Right atrium auricular region (tissue), 2 donors: ENCODE data around the gene LINC01488. TPM values are rescaled to one million over a fixed set of nuclear protein-coding genes. Genes with fewer than 3 reads are reported as not detected.

Experiments
- DNase-seq: peaks from one replicate; pipeline ENCODE4 v3.0.0-alpha.2; 2019; ENCODE audit warnings: low spot score
- H3K27ac ChIP-seq, 2 donors: fragments of 200-600 bp; sonication (generic); 1 replicate in 1 of 2; 2 replicates in 1 of 2; pipeline ENCODE4 v1.5.1; 2016 to 2019
- H3K27me3 ChIP-seq, 2 donors: fragments of 200-600 bp; sonication (generic); one replicate each; pipeline versions ENCODE4 v1.5.1 to v1.6.0; 2017 to 2019
- H3K36me3 ChIP-seq: fragments of 200-600 bp; sonication (generic); one replicate; pipeline ENCODE4 v1.5.1; 2016
- H3K4me1 ChIP-seq, 2 donors: fragments of 200-600 bp; sonication (generic); one replicate each; pipeline versions ENCODE4 v1.5.1 to v1.6.0; 2017 to 2019
- H3K4me3 ChIP-seq, 2 donors: fragments of 200-600 bp; sonication (generic); 1 replicate in 1 of 2; 2 replicates in 1 of 2; pipeline ENCODE4 v1.5.1; 2017 to 2019; ENCODE audit warnings: mild to moderate bottlenecking in 1 of 2, moderate library complexity in 1 of 2
- H3K9me3 ChIP-seq, 2 donors: fragments of 200-600 bp; sonication (generic); one replicate each; pipeline ENCODE4 v1.5.1; 2019
- total RNA-seq, 2 donors: library from RNA; depleted of rRNA; stranded (reverse); fragments of >200 nt; gene quantifications; one replicate each; pipeline ENCODE4 v1.1.0, GENCODE V29; 2016
- TF ChIP-seq, protein P1 (sequence below), 2 donors: fragments of 200-600 bp; sonication (generic); IDR thresholded peaks; one replicate each; pipeline ENCODE4 v1.5.1; 2019; ENCODE audit warnings: antibody characterized with exemption in 2 of 2

Gene LINC01488
- total RNA-seq, 2 donors from 2014 or later, result not detected

DNA sequence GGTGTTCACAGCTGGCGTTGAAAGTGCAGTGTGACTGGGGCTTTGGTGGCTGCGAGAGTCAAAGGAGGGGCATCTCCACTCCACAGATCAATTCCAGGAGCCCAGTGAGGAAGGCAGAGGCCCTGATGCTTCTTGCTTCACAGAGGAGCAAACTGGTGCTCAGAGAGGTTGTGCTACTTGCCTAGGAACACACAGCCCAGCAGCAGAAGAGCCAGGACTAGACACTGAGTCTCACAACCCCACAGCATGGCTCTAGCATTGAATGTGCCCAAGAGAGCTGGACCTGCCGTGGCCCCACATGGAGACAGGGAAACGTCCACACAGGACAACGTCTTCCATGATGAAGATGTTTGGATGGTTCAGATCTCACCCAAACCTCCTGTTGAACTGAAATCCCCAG, 33.3 kb downstream of the LINC01488 start:
- no peak for DNase-seq
- no peak overlapping the region for H3K4me3 ChIP-seq
- no peaks in the 10 kb centered on the region for H3K36me3 ChIP-seq
- H3K9me3 ChIP-seq, result peaks cover 0 to 8% of the 10 kb centered on the region in 2 donors
- H3K4me1 ChIP-seq, result no peaks in the 10 kb centered on the region
- H3K27ac ChIP-seq, result no peak overlapping the region
- no peaks in the 10 kb centered on the region for H3K27me3 ChIP-seq
- TF ChIP-seq, protein P1, sequence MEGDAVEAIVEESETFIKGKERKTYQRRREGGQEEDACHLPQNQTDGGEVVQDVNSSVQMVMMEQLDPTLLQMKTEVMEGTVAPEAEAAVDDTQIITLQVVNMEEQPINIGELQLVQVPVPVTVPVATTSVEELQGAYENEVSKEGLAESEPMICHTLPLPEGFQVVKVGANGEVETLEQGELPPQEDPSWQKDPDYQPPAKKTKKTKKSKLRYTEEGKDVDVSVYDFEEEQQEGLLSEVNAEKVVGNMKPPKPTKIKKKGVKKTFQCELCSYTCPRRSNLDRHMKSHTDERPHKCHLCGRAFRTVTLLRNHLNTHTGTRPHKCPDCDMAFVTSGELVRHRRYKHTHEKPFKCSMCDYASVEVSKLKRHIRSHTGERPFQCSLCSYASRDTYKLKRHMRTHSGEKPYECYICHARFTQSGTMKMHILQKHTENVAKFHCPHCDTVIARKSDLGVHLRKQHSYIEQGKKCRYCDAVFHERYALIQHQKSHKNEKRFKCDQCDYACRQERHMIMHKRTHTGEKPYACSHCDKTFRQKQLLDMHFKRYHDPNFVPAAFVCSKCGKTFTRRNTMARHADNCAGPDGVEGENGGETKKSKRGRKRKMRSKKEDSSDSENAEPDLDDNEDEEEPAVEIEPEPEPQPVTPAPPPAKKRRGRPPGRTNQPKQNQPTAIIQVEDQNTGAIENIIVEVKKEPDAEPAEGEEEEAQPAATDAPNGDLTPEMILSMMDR (IDR thresholded peaks at IDR 0.05), result no peak

GRCh38 chr11:69515271-69516245, 34.1 kb downstream of the LINC01488 start:
- no peaks in the 10 kb centered on the region for H3K27me3 ChIP-seq
- DNase-seq, result no peak
- H3K4me3 ChIP-seq, result no peak overlapping the region
- H3K27ac ChIP-seq, result no peak overlapping the region
- H3K9me3 ChIP-seq, result peaks cover 0 to 8% of the 10 kb centered on the region in 2 donors
- no peaks in the 10 kb centered on the region for H3K4me1 ChIP-seq
- H3K36me3 ChIP-seq, result no peaks in the 10 kb centered on the region
- TF ChIP-seq, protein P1 (IDR thresholded peaks at IDR 0.05), result no peak

DNA sequence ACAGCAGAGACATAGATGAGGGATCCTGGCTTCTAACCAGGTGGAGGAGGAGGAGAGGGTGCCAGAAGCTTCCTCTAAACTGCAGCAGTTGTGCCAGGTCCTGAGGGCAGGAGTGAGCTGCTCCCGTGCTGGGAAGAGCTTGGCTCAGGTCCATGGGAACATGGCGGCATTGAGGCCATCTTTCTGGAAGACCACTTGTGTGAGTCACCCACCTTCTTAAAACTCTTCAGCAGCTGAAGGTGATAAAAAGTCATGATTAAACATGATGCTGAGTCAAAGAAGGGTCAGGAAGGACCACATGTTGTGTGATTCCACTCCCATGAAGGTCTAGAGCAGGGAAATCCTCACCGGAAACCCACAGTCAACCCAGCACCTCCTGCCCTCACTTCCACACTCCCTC, 35.1 kb downstream of the LINC01488 start:
- Histone ChIP-seq H3K27me3 (no peaks in the 10 kb centered on the region), H3K4me3 (no peak overlapping the region)
- no peak for DNase-seq

GRCh38 chr11:69518081-69518950, 36.9 kb downstream of the LINC01488 start:
- H3K27ac ChIP-seq, result no peak overlapping the region
- no peaks in the 10 kb centered on the region for H3K4me1 ChIP-seq
- no peaks in the 10 kb centered on the region for H3K36me3 ChIP-seq
- no peak for DNase-seq
- TF ChIP-seq, protein P1 (IDR thresholded peaks at IDR 0.05), result no peak
- peaks cover 0 to 8% of the 10 kb centered on the region in 2 donors for H3K9me3 ChIP-seq
- no peaks in the 10 kb centered on the region for H3K27me3 ChIP-seq
- no peak overlapping the region for H3K4me3 ChIP-seq

More for the DNA sequence above, 35.1 kb downstream of the LINC01488 start:
- no peaks in the 10 kb centered on the region for H3K4me1 ChIP-seq
- H3K36me3 ChIP-seq, result no peaks in the 10 kb centered on the region
- H3K9me3 ChIP-seq, result peaks cover 0 to 8% of the 10 kb centered on the region in 2 donors
- TF ChIP-seq, protein P1 (IDR thresholded peaks at IDR 0.05), result no peak
- H3K27ac ChIP-seq, result no peak overlapping the region

DNA sequence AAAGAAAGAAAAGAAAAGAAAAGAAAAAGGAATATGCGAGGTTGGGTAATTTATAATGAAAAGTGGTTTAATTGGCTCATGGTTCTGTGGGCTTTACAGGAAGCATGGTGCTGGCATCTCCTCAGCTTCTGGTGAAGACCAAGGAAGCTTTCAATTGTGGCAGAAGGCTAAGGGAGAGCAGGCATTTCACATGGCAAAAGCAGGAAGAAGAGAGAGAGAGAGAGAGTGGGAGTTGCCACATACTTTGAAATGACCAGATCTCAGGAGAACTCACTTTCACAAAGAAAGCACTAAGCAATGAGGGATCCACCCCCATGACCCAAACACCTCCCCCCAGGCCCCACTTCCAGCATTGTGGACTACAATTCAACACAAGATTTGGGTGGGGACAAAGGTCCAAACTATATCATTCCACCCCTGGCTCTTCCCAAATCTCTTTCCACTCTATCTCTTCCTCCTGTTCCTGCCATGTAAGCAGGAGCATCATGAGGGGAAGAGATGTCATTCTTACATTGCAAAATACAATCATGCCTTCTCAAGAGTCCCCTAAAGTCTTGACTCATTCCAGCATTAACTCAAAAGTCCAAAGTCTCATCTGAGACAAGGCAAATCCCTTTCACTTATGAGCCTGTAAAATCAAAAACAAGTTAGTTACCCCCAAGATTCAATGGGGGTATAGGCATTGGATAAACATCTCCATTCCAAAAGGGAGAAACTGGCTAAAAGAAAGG, 38.9 kb downstream of the LINC01488 start:
- H3K36me3 ChIP-seq, result no peaks in the 10 kb centered on the region

More for the DNA sequence above, 38.9 kb downstream of the LINC01488 start:
- TF ChIP-seq, protein P1 (IDR thresholded peaks at IDR 0.05), result no peak
- no peaks in the 10 kb centered on the region for H3K4me1 ChIP-seq
- no peaks in the 10 kb centered on the region for H3K27me3 ChIP-seq
- peaks cover 0 to 8% of the 10 kb centered on the region in 2 donors for H3K9me3 ChIP-seq
- no peak for DNase-seq
- H3K27ac ChIP-seq, result no peak overlapping the region
- no peak overlapping the region for H3K4me3 ChIP-seq
